Measurements from ENCODE around the gene DEDD. TPM values are rescaled to one million over a fixed set of nuclear protein-coding genes. Genes with fewer than 3 reads are reported as not detected.

DEDD gene
- total and polyA plus RNA-seq, 2 of the 4 experiments (the other 2 are of a cell fraction) = 40.2 to 47.9 TPM

GRCh38 chr1:161115132-161115711, 17.2 kb downstream of the DEDD start:
- Histone ChIP-seq H2BK20ac (ENCODE audit: low read depth, low read length) (no peak overlapping the region), H3K56ac (ENCODE audit: extremely low read depth, insufficient read depth, low read length) (no peak overlapping the region), H3K9me3 (ENCODE audit: control insufficient read depth, insufficient read depth, low read length) (no peaks in the 10 kb centered on the region), H4K8ac (ENCODE audit: low read depth in 2 of 2, low read length in 2 of 2) (0 out of 4 replicates have a peak overlapping the region, but pooled peaks of 1 of the 2 experiments have one; percentile 36), H3K9me1 (ENCODE audit: insufficient read depth, low read length) (peaks cover 30% of the 10 kb centered on the region), H3K18ac (ENCODE audit: low read depth, low read length) (no peak overlapping the region), H3K14ac (replicated peaks; ENCODE audit: low read depth, low read length) (0 out of 2 replicates have a peak overlapping the region, but pooled peaks have one; percentile 3), H3K4me1 (ENCODE audit: control insufficient read depth, insufficient read depth, low read length) (peaks cover 16% of the 10 kb centered on the region), H4K91ac (ENCODE audit: insufficient read depth, low read depth, low read length) (no peak overlapping the region), H2AK9ac (replicated peaks; ENCODE audit: low read depth, low read length, poor library complexity) (peak overlapping the region; percentile 28), H3K4ac (ENCODE audit: low read depth, low read length) (no peak overlapping the region), H3K23ac (ENCODE audit: low read depth, low read length) (peak overlapping the region; percentile 18; the same call in 1 of the 2 replicates), H4K20me1 (ENCODE audit: insufficient read depth, low read length) (peaks cover 46% of the 10 kb centered on the region), H3K79me1 (ENCODE audit: low read depth in 1 of 2, low read length in 2 of 2) (peaks cover 28 to 83% of the 10 kb centered on the region in 2 experiments), H3K36me3 (ENCODE audit: control insufficient read depth, insufficient read depth, low read length) (peaks cover 7% of the 10 kb centered on the region), H2BK15ac (ENCODE audit: low read depth, low read length) (no peak overlapping the region), H3K4me2 (ENCODE audit: low read depth, low read length) (peak overlapping the region; percentile 42; the same call in 1 of the 2 replicates), H2AK5ac (ENCODE audit: low read depth, low read length) (peak overlapping the region; percentile 15; the same call in 1 of the 2 replicates), H2BK120ac (ENCODE audit: low read depth, low read length) (no peak overlapping the region), H3K27ac (ENCODE audit: insufficient read depth, low read length) (no peak overlapping the region), H4K5ac (ENCODE audit: low read depth, low read length) (no peak overlapping the region), H3K4me3 (ENCODE audit: insufficient read depth, low read depth, low read length) (no peak overlapping the region), H3K9ac (ENCODE audit: low read depth, low read length) (no peak overlapping the region), H2AFZ (replicated peaks; ENCODE audit: low read length, poor library complexity) (no peak overlapping the region), H3K27me3 (ENCODE audit: control insufficient read depth, insufficient read depth, low read length) (no peaks in the 10 kb centered on the region), H2BK5ac (ENCODE audit: low read depth, low read length, poor library complexity, severe bottlenecking) (peak overlapping the region; percentile 66)
- DNase-seq (peak; percentile 94), ATAC-seq (ENCODE audit: low read depth) (no peak)
- ChIA-PET CTCF (interaction anchor here (0.6 kb wide), 1 partner anchor 124 kb away, joined by 3 read pairs; no protein-coding TSS in a partner anchor), POLR2A (ENCODE audit: unreplicated experiment) (no interaction called here)
- 85% methylated on average over 7 of the region's 12 CpGs; no CpG with 5 or more reads in 1 of the 2 experiments for WGBS, 2 experiments (ENCODE audit: extremely low coverage in 2 of 2, insufficient read length in 1 of 2)
- intact Hi-C loops (cut with micrococcal nuclease) = no loop called here
- in situ Hi-C loops (cut with MboI; ENCODE audit: low sequenced_read_pairs) = no loop called here
- no TSS peak for BruUV-seq (replicated peaks)
- TF ChIP-seq FOS (IDR thresholded peaks at IDR 0.05; ENCODE audit: low read depth, low read length) (0 out of 2 replicates have a peak, but pooled peaks have one; percentile 35), CEBPB (IDR thresholded peaks at IDR 0.05; ENCODE audit: low read depth, low read length) (peak; percentile 86), MAZ (IDR thresholded peaks at IDR 0.05; ENCODE audit: borderline replicate concordance, low read depth, low read length) (no peak), BHLHE40 (IDR thresholded peaks at IDR 0.05; ENCODE audit: low read depth, low read length) (0 out of 2 replicates have a peak, but pooled peaks have one; percentile 18), RFX5 (IDR thresholded peaks at IDR 0.05; ENCODE audit: low read depth, low read length) (no peak)
- dilution Hi-C loops (cut with HindIII; ENCODE audit: low sequenced_read_pairs, unreplicated experiment) = no loop called here
